Large intestine (tissue), 3 donors: Measurements from ENCODE around the gene TSACC. TPM values are rescaled to one million over a fixed set of nuclear protein-coding genes. Genes with fewer than 3 reads are reported as not detected.
A peak's percentile ranks its signal among the peaks of the same experiment; 100 is the strongest.

Experiments used
- DNase-seq, 2 donors: peaks; one replicate each; pipeline versions ENCODE4 v3.0.0 to v3.0.0-alpha.2; 2013
- H3K27ac ChIP-seq: one replicate; pipeline ENCODE4 v1.5.1; 2013; ENCODE audit warnings: low read length
- H3K27me3 ChIP-seq: 2 replicates; pipeline ENCODE4 v1.6.1; 2013; ENCODE audit warnings: low read length; ENCODE audit not compliant: control insufficient read depth, insufficient read depth
- H3K36me3 ChIP-seq: 2 replicates; pipeline ENCODE4 v1.6.1; 2013; ENCODE audit warnings: low read length; ENCODE audit not compliant: control insufficient read depth, insufficient read depth
- H3K4me1 ChIP-seq: one replicate; pipeline ENCODE4 v1.6.1; 2013; ENCODE audit warnings: low read length; ENCODE audit not compliant: control insufficient read depth, insufficient read depth
- H3K4me3 ChIP-seq: one replicate; pipeline ENCODE4 v1.5.1; 2013; ENCODE audit warnings: low read length
- H3K9me3 ChIP-seq: one replicate; pipeline ENCODE4 v1.6.1; 2013; ENCODE audit warnings: mild to moderate bottlenecking, low read depth, low read length, moderate library complexity; ENCODE audit not compliant: control insufficient read depth
- WGBS: methylation state at CpG from one replicate; pipeline ENCODE4 v1.1.5; 2013; ENCODE audit warnings: low lambda C conversion rate; ENCODE audit not compliant: insufficient coverage; 5-methylcytosine and 5-hydroxymethylcytosine counted together
- polyA plus RNA-seq: library from polyadenylated mRNA; unstranded; fragments of 120-200 nt; gene quantifications from one replicate; pipeline ENCODE4 v1.2.1, GENCODE V29; 2013

Gene TSACC
- polyA plus RNA-seq, 1 donor, result 0.81 TPM

DNA sequence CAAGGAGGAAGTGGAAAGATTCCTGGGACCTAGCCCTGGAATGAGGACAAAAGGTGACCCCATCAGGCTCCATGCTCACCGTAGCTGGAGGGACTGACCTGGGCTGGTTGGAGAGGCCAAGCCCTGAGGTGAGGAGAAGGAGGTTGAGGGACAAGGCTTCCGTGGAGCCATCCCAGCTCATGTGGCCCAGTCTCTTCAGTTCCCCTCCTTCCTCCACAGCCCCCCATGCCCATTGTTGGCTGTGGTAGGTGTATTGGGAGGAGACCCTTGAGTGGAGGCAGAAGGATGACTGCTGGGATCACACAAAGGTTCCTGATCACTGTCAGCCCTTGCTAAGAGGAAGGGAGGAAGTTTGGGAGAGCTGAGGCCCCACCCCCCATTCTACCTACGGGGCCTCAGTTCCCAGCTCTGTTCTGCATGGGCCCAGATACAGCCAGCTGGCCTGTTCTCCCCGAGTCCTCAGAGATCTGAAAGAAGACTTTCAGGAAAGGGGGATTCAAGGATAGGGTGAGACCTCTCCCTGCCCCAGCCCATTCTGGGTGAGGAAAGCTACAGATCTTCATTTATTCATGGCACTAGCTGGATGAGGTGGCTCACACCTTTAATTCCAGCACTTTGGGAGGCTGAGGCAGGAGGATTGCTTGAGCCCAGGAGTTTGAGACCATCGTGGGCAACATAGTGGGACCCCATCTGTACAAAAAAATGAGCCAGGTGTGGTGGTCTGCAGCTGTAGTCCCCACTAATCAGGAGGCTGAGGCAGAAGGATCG is 48.0 kb downstream of the TSACC start:
- no CpG with 5 or more reads among the region's 6 CpGs for WGBS

DNA sequence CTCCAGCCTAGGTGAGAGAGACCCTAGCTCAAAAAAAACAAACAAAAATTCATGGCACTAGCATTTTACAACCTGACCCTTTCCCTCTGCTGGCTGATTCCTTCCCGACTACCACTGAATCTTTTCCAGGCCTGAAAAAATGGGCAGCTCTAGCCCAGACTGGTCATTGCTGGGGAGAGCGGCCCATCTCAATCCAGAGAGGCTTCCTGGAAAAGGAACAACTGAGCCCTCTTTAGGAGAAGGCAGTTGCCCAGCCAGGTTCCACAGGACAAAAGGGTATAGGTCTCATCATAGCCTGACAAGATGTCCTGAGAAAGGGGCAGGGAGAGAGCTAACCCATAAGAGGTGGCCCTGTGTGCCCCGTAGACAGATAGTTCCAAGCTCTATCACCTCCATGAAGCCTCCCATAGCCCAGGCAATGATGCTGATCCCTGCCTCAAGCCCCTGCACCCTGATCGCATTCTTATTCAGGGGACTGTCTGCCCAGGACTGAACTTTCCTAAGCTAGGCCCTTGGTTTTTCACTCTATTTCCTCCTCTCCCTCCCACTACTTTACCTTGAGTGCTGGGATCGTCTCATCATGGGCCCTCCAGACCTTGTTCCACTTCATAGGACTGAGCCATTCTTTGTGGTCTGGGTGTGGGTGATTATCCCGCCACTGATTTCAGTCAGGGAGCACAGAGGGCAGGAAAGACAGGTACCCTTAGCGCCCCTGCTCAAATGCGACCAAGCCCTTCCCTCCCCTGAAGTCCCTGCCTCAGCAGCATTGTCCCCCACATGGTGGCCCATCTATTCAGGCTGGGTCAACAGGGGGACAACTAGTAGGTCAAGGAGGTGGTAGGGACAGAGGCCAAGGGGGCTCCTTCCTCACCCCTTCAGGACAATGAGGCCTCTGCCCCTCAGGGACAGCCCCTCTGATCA is 48.9 kb downstream of the TSACC start:
- peaks cover 64% of the 10 kb centered on the region for H3K27me3 ChIP-seq
- no peak overlapping the region for H3K27ac ChIP-seq
- no peak overlapping the region for H3K4me3 ChIP-seq
- H3K9me3 ChIP-seq, result peaks cover 7% of the 10 kb centered on the region
- no peak for DNase-seq
- WGBS, result no CpG with 5 or more reads among the region's 8 CpGs
- H3K4me1 ChIP-seq, result peaks cover 8% of the 10 kb centered on the region
- H3K36me3 ChIP-seq, result peaks cover 6% of the 10 kb centered on the region

More for the DNA sequence above, 48.0 kb downstream of the TSACC start:
- Histone ChIP-seq H3K4me3 (no peak overlapping the region), H3K27me3 (peaks cover 55% of the 10 kb centered on the region), H3K4me1 (peaks cover 8% of the 10 kb centered on the region), H3K36me3 (peaks cover 9% of the 10 kb centered on the region), H3K9me3 (peaks cover 7% of the 10 kb centered on the region), H3K27ac (no peak overlapping the region)
- no peak for DNase-seq

DNA sequence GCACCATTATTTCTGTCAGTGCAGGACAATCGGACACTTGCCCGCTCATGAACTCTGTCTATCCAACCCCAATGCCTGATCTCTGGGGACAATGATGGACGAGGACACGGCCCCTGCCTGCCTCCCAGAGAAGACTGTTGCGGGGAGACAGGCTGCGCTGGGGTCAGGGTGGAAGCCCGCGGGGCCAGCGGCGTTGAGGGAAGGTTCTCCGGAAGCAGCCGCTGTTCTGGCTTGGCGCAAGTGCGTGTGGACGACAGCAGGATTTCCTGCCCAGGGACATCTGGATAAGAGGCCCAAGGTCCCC is 49.5 kb downstream of the TSACC start:
- Histone ChIP-seq H3K4me3 (no peak overlapping the region), H3K4me1 (peaks cover 8% of the 10 kb centered on the region), H3K27me3 (peaks cover 70% of the 10 kb centered on the region), H3K36me3 (peaks cover 2% of the 10 kb centered on the region), H3K27ac (no peak overlapping the region), H3K9me3 (peaks cover 7% of the 10 kb centered on the region)
- WGBS, result no CpG with 5 or more reads among the region's 15 CpGs
- no peak for DNase-seq

DNA sequence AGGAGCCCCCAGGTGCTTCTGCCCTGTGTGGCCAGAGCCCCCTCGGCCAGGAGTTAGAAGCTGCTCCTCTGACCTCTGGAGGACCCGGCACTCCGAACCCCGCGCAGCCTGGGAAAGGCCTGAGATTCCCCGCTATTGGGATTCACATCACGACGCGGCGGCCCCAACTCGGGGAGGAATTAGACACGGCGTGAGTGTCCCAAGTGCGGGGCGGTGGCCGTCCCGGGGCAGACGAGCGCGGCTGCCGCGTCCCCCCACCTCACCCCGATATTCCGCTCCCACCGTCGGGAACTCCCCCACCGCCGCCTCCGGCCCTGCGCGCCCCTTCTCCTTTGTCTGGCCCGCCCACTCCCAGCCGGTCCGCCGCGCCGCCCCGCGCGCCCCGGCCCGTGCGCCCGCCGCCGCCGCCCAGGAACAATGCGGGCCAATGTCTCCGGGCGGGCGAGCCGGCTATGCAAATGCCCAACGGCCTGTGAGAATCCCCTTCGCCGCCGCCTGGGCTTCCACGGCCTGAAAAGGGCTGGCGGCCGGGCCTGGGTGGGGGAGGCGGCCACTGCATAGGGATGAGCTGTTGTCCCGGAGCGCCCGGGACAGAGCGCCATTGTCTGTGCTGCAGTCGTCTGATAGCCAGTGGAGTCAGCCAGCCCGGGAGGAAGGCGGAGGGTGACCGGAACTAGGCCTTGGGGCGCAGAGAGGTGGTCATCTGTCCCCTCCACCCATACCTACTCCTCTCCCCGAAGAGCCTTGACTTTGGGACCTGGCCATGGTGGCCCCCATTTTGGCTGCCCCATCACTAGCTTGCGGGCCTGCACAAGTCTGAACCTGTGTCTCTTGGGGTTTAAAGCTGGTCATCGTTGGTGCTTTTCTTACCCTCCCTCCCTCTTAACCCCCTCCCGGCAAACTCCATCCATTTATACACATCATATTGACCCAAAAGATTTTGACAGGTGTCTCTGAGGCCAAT is 50.1 kb downstream of the TSACC start:
- Histone ChIP-seq H3K4me3 (peak overlapping the region; percentile 7), H3K27me3 (peaks cover 74% of the 10 kb centered on the region), H3K4me1 (peaks cover 8% of the 10 kb centered on the region), H3K27ac (no peak overlapping the region), H3K36me3 (no peaks in the 10 kb centered on the region), H3K9me3 (peaks cover 7% of the 10 kb centered on the region)
- 83% methylated on average over 2 of the region's 73 CpGs for WGBS
- no peak for DNase-seq

DNA sequence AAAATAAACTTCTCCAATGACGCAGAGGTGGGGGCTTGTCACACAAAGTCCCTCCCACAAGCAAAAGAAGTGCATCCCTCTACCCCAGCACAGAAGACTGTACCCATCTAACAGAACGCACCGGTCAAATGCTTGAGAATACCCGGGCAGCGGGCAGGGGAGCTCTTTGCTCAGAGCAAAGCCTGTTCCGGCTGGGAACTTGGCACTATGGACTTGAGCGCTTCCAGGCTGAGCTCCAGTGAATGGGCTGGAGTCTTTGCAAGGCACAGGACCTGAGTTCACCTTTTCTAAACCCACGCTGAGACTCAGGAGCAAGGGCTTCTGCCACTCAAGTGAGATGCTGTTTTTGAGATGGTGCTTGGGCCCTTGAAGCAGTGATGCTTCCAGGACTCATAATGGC is 51.0 kb downstream of the TSACC start:
- Histone ChIP-seq H3K4me1 (peaks cover 8% of the 10 kb centered on the region), H3K36me3 (no peaks in the 10 kb centered on the region), H3K27me3 (peaks cover 76% of the 10 kb centered on the region), H3K27ac (no peak overlapping the region), H3K4me3 (no peak overlapping the region), H3K9me3 (peaks cover 7% of the 10 kb centered on the region)
- no peak for DNase-seq
- no CpG with 5 or more reads among the region's 8 CpGs for WGBS

DNA sequence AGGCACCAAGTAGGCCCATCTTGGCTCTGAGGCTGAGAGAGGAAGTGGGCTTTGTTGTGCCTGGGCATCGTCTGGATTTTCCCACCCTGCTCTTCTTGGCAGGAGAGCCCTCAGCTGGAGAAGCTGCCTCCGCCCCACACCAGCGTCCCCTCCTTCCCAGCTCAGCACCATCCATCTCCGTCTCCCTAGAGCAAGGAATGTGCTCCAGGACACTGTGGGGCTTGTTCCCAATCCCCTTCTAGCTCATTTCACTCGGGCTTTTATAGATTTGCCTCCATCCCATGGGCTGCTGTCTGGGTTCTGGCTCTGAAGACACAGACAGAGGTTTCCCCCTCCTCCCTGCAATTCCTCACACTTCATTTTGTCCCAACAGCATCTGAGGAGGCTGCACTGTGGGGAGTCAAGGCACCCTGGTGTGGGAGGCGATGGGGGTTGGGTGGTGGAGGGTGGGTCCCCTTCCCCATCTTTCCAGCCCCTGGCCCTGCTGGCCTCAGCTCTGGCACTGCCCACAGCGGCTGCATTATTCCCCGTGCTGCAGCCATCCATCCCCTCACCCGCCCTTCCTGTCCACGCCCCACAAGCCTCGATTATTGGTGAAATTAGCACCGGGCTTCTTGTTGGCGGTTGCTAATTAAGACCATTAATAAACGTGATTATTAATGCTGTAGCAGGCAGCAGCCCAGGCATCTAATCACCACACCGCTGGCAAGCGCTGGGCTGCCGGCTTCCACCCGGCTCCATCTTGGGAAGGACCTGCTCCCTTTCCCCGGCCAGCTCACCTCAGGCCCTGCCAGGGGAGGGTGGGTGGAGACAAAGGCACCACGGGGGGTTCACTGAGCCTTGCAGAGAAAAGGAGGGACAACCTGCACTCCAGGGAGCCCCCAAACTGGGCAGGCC is 52.4 kb downstream of the TSACC start:
- H3K27ac ChIP-seq, result no peak overlapping the region
- H3K4me3 ChIP-seq, result no peak overlapping the region
- peaks cover 79% of the 10 kb centered on the region for H3K27me3 ChIP-seq
- H3K4me1 ChIP-seq, result peaks cover 8% of the 10 kb centered on the region
- peaks cover 7% of the 10 kb centered on the region for H3K9me3 ChIP-seq
- no peaks in the 10 kb centered on the region for H3K36me3 ChIP-seq
- no peak for DNase-seq
- WGBS, result no CpG with 5 or more reads among the region's 20 CpGs

DNA sequence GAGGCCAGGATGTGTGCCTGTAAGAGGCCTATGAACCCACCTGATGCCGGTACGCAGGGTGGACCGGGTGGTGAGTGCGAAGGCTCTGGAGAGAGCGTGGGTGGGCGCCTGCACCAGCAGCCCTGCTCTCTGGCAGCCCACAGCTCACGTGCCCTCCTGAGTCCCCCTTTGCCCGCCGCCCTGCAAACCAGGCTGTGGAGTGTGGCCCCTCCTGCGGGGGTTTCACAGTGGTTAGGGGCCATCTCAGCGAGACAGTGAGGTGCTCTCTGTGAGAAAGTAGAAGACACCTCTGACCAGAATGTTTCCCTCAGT is 53.0 kb downstream of the TSACC start:
- DNase-seq, result no peak
- H3K27ac ChIP-seq, result no peak overlapping the region
- H3K36me3 ChIP-seq, result no peaks in the 10 kb centered on the region
- H3K4me1 ChIP-seq, result peaks cover 8% of the 10 kb centered on the region
- H3K27me3 ChIP-seq, result peaks cover 74% of the 10 kb centered on the region
- no CpG with 5 or more reads among the region's 11 CpGs for WGBS
- peaks cover 7% of the 10 kb centered on the region for H3K9me3 ChIP-seq
- H3K4me3 ChIP-seq, result no peak overlapping the region

DNA sequence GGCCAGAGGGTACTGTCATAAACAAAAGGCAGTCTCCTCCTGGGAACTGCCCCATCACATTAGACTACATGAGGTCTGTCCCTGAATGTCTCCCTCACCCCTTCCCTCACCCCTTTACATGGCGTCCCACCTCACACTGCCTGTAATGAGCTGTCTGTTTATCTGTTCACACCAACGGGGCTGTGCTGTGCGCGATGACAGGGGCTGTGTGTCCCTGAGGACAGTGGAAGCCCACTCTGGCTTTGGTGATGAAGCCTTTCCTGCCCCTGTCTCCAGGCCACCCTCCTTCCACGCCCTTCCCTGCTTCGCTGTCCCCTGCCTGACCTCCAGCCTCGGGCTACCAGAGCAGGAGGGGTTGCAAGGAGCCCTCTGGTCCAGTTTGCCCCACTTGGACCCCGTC is 53.4 kb downstream of the TSACC start:
- no CpG with 5 or more reads among the region's 8 CpGs for WGBS
- Histone ChIP-seq H3K36me3 (no peaks in the 10 kb centered on the region), H3K9me3 (peaks cover 7% of the 10 kb centered on the region), H3K4me3 (no peak overlapping the region), H3K27ac (no peak overlapping the region), H3K4me1 (peaks cover 8% of the 10 kb centered on the region), H3K27me3 (peaks cover 70% of the 10 kb centered on the region)
- DNase-seq, result no peak

DNA sequence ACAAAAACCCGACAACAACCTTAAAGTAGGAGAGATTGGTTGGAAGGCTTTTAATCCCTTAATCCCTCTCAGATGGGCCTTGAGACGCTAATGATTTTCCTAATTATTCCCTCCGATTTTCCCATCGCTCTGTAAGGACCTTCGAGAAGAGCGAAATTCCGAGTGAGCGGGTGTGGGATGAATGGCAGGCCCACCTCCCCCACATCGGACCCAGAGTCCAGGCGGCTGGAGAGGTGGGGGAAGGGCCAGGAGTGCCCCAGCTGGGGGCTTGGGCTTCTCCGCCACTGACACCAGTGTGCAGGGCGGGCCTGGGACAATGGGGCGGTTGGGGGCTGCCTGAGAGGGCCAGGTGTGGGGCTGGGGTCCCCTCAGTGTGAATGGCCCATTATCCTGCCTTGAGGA is 54.1 kb downstream of the TSACC start:
- H3K36me3 ChIP-seq, result no peaks in the 10 kb centered on the region

More for the DNA sequence above, 54.1 kb downstream of the TSACC start:
- Histone ChIP-seq H3K4me1 (peaks cover 6% of the 10 kb centered on the region), H3K9me3 (peaks cover 7% of the 10 kb centered on the region), H3K27ac (no peak overlapping the region), H3K4me3 (no peak overlapping the region), H3K27me3 (peaks cover 63% of the 10 kb centered on the region)
- DNase-seq, result no peak
- no CpG with 5 or more reads among the region's 13 CpGs for WGBS
